ENCODE results near the gene FOS. TPM values are rescaled to one million over a fixed set of nuclear protein-coding genes. Genes with fewer than 3 reads are reported as not detected.

FOS gene
- total RNA-seq, 1 experiment from 2014 or later, result 149 TPM

DNA sequence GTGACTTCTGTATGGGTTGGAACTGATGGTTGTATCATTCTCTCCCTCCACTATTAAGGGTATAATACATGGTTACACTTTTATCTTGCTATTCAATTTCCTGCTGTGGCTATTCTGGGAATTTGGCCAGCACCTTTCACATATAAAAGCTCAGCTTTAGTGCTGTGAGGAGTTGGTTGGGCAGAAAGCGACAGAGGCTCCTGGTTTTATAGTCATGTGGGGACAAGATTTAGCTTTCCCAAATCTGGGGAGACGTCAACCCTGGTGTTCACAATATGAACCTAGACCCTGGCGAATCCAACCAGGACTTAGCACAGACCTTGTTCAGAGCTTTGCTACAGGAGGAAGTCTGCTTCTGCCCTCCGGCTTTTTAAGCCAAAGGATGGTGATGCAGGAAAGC lies 36.5 kb downstream of the FOS start:
- intact Hi-C loops (cut with micrococcal nuclease; ENCODE audit: unreplicated experiment), result loop anchor here (5.0 to 10.0 kb wide), 2 partner anchors 112 to 340 kb away; partner anchors contain the start of gene JDP2
- CTCF ChIA-PET, result interaction anchor here (0.7 to 1.3 kb wide), 5 partner anchors 36 to 865 kb away, joined by 3 to 7 read pairs (median 3); no protein-coding TSS in a partner anchor

DNA sequence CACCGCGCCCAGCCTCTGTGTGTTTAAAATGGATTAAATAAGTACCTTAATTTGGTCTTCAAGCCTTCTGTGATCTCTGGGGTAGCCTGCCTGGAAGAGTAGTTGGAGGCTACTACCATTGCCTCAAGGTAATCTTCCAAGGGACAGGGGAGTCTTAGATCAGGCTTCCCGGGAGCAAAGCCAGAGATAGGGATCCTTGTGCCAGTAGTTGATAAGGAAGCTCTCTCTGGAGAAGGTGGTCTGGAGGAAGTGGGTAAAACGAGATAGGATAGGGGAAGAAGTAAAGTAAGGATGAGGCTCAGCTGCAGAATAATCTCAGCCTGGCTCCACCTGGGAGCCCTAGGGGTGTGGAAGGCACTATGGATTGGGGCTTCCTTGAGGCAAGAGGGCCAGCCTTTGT lies 38.5 kb downstream of the FOS start:
- Mint-ChIP-seq H3K36me3 (ENCODE audit: insufficient read depth, unreplicated experiment) (no peaks in the 10 kb centered on the region), H3K4me1 (ENCODE audit: low read depth, unreplicated experiment) (peaks cover 15% of the 10 kb centered on the region), H3K27me3 (ENCODE audit: unreplicated experiment) (peaks cover 30% of the 10 kb centered on the region), H3K4me3 (ENCODE audit: low read depth, unreplicated experiment) (no peak overlapping the region), H3K27ac (ENCODE audit: unreplicated experiment) (no peak overlapping the region), H3K9me3 (ENCODE audit: low read depth, unreplicated experiment) (no peaks in the 10 kb centered on the region)
- TF ChIP-seq, protein P1, sequence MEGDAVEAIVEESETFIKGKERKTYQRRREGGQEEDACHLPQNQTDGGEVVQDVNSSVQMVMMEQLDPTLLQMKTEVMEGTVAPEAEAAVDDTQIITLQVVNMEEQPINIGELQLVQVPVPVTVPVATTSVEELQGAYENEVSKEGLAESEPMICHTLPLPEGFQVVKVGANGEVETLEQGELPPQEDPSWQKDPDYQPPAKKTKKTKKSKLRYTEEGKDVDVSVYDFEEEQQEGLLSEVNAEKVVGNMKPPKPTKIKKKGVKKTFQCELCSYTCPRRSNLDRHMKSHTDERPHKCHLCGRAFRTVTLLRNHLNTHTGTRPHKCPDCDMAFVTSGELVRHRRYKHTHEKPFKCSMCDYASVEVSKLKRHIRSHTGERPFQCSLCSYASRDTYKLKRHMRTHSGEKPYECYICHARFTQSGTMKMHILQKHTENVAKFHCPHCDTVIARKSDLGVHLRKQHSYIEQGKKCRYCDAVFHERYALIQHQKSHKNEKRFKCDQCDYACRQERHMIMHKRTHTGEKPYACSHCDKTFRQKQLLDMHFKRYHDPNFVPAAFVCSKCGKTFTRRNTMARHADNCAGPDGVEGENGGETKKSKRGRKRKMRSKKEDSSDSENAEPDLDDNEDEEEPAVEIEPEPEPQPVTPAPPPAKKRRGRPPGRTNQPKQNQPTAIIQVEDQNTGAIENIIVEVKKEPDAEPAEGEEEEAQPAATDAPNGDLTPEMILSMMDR (IDR thresholded peaks at IDR 0.05; ENCODE audit: unreplicated experiment), result no peak
- CTCF ChIA-PET, result no interaction called here
- intact Hi-C loops (cut with micrococcal nuclease; ENCODE audit: unreplicated experiment), result loop anchor here (5.0 to 10.0 kb wide), 2 partner anchors 110 to 338 kb away; partner anchors contain the start of gene JDP2
- no TSS peak for BruUV-seq (replicated peaks)
- no peak for DNase-seq

More for the DNA sequence above, 36.5 kb downstream of the FOS start:
- Mint-ChIP-seq H3K27me3 (ENCODE audit: unreplicated experiment) (peaks cover 21% of the 10 kb centered on the region), H3K27ac (ENCODE audit: unreplicated experiment) (no peak overlapping the region), H3K4me3 (ENCODE audit: low read depth, unreplicated experiment) (no peak overlapping the region), H3K36me3 (ENCODE audit: insufficient read depth, unreplicated experiment) (no peaks in the 10 kb centered on the region), H3K9me3 (ENCODE audit: low read depth, unreplicated experiment) (no peaks in the 10 kb centered on the region), H3K4me1 (ENCODE audit: low read depth, unreplicated experiment) (peaks cover 26% of the 10 kb centered on the region)
- DNase-seq, result peak; percentile 11
- BruUV-seq (replicated peaks), result no TSS peak
- TF ChIP-seq, protein P1 (IDR thresholded peaks at IDR 0.05; ENCODE audit: unreplicated experiment), result no peak

- DNase-seq, result no peak
- no peaks in the 10 kb centered on the region for H3K36me3 Mint-ChIP-seq (ENCODE audit: insufficient read depth, unreplicated experiment)
- no TSS peak for BruUV-seq (replicated peaks)
- CTCF ChIA-PET, result no interaction called here
- H3K27me3 Mint-ChIP-seq (ENCODE audit: unreplicated experiment), result peaks cover 30% of the 10 kb centered on the region
- intact Hi-C loops (cut with micrococcal nuclease; ENCODE audit: unreplicated experiment), result loop anchor here (5.0 to 10.0 kb wide), 2 partner anchors 109 to 336 kb away; partner anchors contain the start of gene JDP2
- H3K9me3 Mint-ChIP-seq (ENCODE audit: low read depth, unreplicated experiment), result no peaks in the 10 kb centered on the region
- no peak overlapping the region for H3K27ac Mint-ChIP-seq (ENCODE audit: unreplicated experiment)
- no peak overlapping the region for H3K4me3 Mint-ChIP-seq (ENCODE audit: low read depth, unreplicated experiment)
- TF ChIP-seq, protein P1 (IDR thresholded peaks at IDR 0.05; ENCODE audit: unreplicated experiment), result no peak
- H3K4me1 Mint-ChIP-seq (ENCODE audit: low read depth, unreplicated experiment), result peaks cover 15% of the 10 kb centered on the region
These were observed 39.7 kb downstream of the FOS start for GRCh38 chr14:75318353-75318752.

DNA sequence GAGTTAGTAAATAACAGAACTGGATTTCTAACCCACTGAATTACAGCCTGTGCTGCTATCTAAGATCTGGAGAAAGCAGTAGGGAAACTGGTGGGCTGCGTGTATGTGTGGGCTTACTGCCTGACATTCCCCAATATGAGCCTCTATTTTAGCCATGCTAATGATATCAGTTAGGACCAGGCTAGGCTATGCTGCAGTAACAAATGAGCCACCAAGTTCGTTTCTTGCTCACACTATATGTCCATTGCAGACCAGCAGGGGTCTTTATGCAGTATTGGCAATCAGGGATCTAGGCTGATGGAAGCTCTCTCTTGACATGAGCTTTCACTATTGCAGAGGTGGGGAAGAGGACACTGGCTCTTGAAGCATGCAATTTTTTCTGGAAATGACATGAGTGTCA lies 40.4 kb downstream of the FOS start:
- peaks cover 15% of the 10 kb centered on the region for H3K4me1 Mint-ChIP-seq (ENCODE audit: low read depth, unreplicated experiment)
- H3K4me3 Mint-ChIP-seq (ENCODE audit: low read depth, unreplicated experiment), result no peak overlapping the region
- intact Hi-C loops (cut with micrococcal nuclease; ENCODE audit: unreplicated experiment), result loop anchor here (5.0 to 10.0 kb wide), 2 partner anchors 108 to 336 kb away; partner anchors contain the start of gene JDP2
- no peak overlapping the region for H3K27ac Mint-ChIP-seq (ENCODE audit: unreplicated experiment)
- H3K27me3 Mint-ChIP-seq (ENCODE audit: unreplicated experiment), result peaks cover 30% of the 10 kb centered on the region
- TF ChIP-seq, protein P1 (IDR thresholded peaks at IDR 0.05; ENCODE audit: unreplicated experiment), result no peak
- CTCF ChIA-PET, result no interaction called here
- BruUV-seq (replicated peaks), result no TSS peak
- no peaks in the 10 kb centered on the region for H3K9me3 Mint-ChIP-seq (ENCODE audit: low read depth, unreplicated experiment)
- no peaks in the 10 kb centered on the region for H3K36me3 Mint-ChIP-seq (ENCODE audit: insufficient read depth, unreplicated experiment)
- no peak for DNase-seq

Measured in Calu3 (cell line).